ENCODE data around the gene LRRC10B.

DNA sequence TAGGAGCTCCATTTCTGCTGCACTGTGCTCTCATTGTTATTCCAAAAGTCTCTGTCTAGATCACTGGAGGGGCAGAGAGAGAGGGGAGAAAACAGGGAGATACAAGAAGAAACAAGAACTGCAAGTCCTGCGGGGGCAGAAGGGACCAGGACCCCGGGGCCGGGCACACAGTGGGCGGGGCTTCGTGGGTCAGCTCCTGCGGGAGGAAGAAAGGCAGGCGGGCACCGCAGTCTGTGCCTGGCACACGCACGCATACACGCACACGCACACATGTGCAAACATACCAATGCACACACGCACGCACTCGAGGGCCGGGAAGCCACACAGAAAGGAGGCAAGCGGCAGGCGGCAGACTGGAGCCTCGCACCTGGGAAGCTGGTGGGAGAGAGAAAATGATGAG, 38.7 kb downstream of the LRRC10B start:
- TF ChIP-seq, protein P1, sequence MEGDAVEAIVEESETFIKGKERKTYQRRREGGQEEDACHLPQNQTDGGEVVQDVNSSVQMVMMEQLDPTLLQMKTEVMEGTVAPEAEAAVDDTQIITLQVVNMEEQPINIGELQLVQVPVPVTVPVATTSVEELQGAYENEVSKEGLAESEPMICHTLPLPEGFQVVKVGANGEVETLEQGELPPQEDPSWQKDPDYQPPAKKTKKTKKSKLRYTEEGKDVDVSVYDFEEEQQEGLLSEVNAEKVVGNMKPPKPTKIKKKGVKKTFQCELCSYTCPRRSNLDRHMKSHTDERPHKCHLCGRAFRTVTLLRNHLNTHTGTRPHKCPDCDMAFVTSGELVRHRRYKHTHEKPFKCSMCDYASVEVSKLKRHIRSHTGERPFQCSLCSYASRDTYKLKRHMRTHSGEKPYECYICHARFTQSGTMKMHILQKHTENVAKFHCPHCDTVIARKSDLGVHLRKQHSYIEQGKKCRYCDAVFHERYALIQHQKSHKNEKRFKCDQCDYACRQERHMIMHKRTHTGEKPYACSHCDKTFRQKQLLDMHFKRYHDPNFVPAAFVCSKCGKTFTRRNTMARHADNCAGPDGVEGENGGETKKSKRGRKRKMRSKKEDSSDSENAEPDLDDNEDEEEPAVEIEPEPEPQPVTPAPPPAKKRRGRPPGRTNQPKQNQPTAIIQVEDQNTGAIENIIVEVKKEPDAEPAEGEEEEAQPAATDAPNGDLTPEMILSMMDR (IDR thresholded peaks at IDR 0.05), result no peak
- TF ChIP-seq POLR2A (IDR thresholded peaks at IDR 0.05) (no peak), POLR2AphosphoS5 (IDR thresholded peaks at IDR 0.05) (no peak)

Data from breast epithelium (tissue), 3 donors.